IMR-90 (cell line): ENCODE data around the gene NMRK1. TPM values are rescaled to one million over a fixed set of nuclear protein-coding genes. Genes with fewer than 3 reads are reported as not detected.

Experiments used
- ATAC-seq: fragments of 200-7000 bp; cut with Tn5 transposase; 2 replicates; pipeline ENCODE4 v1.9.1; 2020; ENCODE audit warnings: low read depth, mild to moderate bottlenecking, moderate library complexity
- BruUV-seq: library from RNA; stranded (reverse); fragments of 400-500 nt; replicated peaks from 2 replicates; lab custom pipeline; 2021; lab: Mats Ljungman, UMichigan
- CTCF ChIA-PET: fragments of 300-600 bp; formaldehyde crosslinking; extraction: SDS; loops from one replicate; lab custom pipeline; 2021; ENCODE audit warnings: antibody characterized with exemption; lab: Yijun Ruan, JAX
- POLR2A ChIA-PET: fragments of 300-600 bp; sonication (Branson Sonifier 250); formaldehyde crosslinking; loops from one replicate; lab custom pipeline; 2022; ENCODE audit warnings: antibody characterized with exemption; ENCODE audit not compliant: unreplicated experiment; lab: Charles Lee
- DNase-seq: peaks from one replicate; pipeline ENCODE4 v3.0.0; 2013
- H2AFZ ChIP-seq: replicated peaks from 2 replicates; pipeline ENCODE3; 2013; ENCODE audit warnings: low read length, mild to moderate bottlenecking; ENCODE audit not compliant: poor library complexity
- H2AK5ac ChIP-seq: 2 replicates; pipeline ENCODE4 v1.6.1; 2013; ENCODE audit warnings: low read depth, low read length, inconsistent platforms
- H2AK9ac ChIP-seq: replicated peaks from 2 replicates; pipeline ENCODE3; 2013; ENCODE audit warnings: mild to moderate bottlenecking, low read depth, low read length, moderate library complexity; ENCODE audit not compliant: poor library complexity
- H2BK120ac ChIP-seq: 2 replicates; pipeline ENCODE4 v1.6.1; 2013; ENCODE audit warnings: low read depth, low read length, inconsistent platforms
- H2BK15ac ChIP-seq: 3 replicates; pipeline ENCODE4 v1.6.1; 2013; ENCODE audit warnings: low read depth, low read length, inconsistent platforms
- H2BK20ac ChIP-seq: 2 replicates; pipeline ENCODE4 v1.6.1; 2013; ENCODE audit warnings: low read depth, mild to moderate bottlenecking, inconsistent platforms, low read length, moderate library complexity
- H2BK5ac ChIP-seq: 2 replicates; pipeline ENCODE4 v1.6.1; 2013; ENCODE audit warnings: mild to moderate bottlenecking, low read depth, low read length, inconsistent platforms; ENCODE audit not compliant: poor library complexity, severe bottlenecking
- H3K14ac ChIP-seq: replicated peaks from 2 replicates; pipeline ENCODE4 v1.6.1; 2013; ENCODE audit warnings: low read depth, low read length, inconsistent platforms
- H3K18ac ChIP-seq: 2 replicates; pipeline ENCODE4 v1.6.1; 2013; ENCODE audit warnings: low read depth, low read length, control low read depth
- H3K23ac ChIP-seq: 2 replicates; pipeline ENCODE4 v1.6.1; 2013; ENCODE audit warnings: low read depth, low read length, inconsistent platforms
- H3K27ac ChIP-seq: 2 replicates; pipeline ENCODE4 v1.5.1; 2013; ENCODE audit warnings: mild to moderate bottlenecking, control low read depth, low read length; ENCODE audit not compliant: insufficient read depth
- H3K27me3 ChIP-seq: 2 replicates; pipeline ENCODE4 v1.6.1; 2013; ENCODE audit warnings: low read length; ENCODE audit not compliant: control insufficient read depth, insufficient read depth
- H3K36me3 ChIP-seq: 2 replicates; pipeline ENCODE4 v1.6.1; 2013; ENCODE audit warnings: low read length, mixed read lengths; ENCODE audit not compliant: control insufficient read depth, insufficient read depth
- H3K4ac ChIP-seq: 2 replicates; pipeline ENCODE4 v1.6.1; 2013; ENCODE audit warnings: low read depth, low read length, inconsistent platforms
- H3K4me1 ChIP-seq: 2 replicates; pipeline ENCODE4 v1.6.1; 2013; ENCODE audit warnings: low read length, mixed read lengths; ENCODE audit not compliant: control insufficient read depth, insufficient read depth
- H3K4me2 ChIP-seq: 2 replicates; pipeline ENCODE4 v1.6.1; 2013; ENCODE audit warnings: low read depth, mild to moderate bottlenecking, control low read depth, low read length, moderate library complexity
- H3K4me3 ChIP-seq: 2 replicates; pipeline ENCODE4 v1.5.1; 2013; ENCODE audit warnings: low read depth, mild to moderate bottlenecking, control low read depth, low read length, moderate library complexity; ENCODE audit not compliant: insufficient read depth
- H3K56ac ChIP-seq: 2 replicates; pipeline ENCODE4 v1.6.1; 2013; ENCODE audit warnings: low read length, inconsistent platforms; ENCODE audit not compliant: insufficient read depth; ENCODE audit errors: extremely low read depth
- H3K79me1 ChIP-seq, 2 experiments: 2 replicates each; pipeline ENCODE4 v1.6.1; 2013; ENCODE audit warnings: low read length in 2 of 2, inconsistent platforms in 1 of 2, low read depth in 1 of 2
- H3K9ac ChIP-seq: 2 replicates; pipeline ENCODE4 v1.6.1; 2013; ENCODE audit warnings: low read depth, low read length, control low read depth
- H3K9me1 ChIP-seq: 2 replicates; pipeline ENCODE4 v1.6.1; 2013; ENCODE audit warnings: low read length, inconsistent platforms; ENCODE audit not compliant: insufficient read depth
- H3K9me3 ChIP-seq: 2 replicates; pipeline ENCODE4 v1.6.1; 2013; ENCODE audit warnings: low read length; ENCODE audit not compliant: control insufficient read depth, insufficient read depth
- H4K20me1 ChIP-seq: 2 replicates; pipeline ENCODE4 v1.6.1; 2013; ENCODE audit warnings: low read length, inconsistent platforms; ENCODE audit not compliant: insufficient read depth
- H4K5ac ChIP-seq: 2 replicates; pipeline ENCODE4 v1.6.1; 2013; ENCODE audit warnings: mild to moderate bottlenecking, low read depth, low read length, control low read depth
- H4K8ac ChIP-seq, 2 experiments: 2 replicates each; pipeline ENCODE4 v1.6.1; 2013; ENCODE audit warnings: low read depth in 2 of 2, low read length in 2 of 2, control low read depth in 1 of 2, inconsistent platforms in 1 of 2
- H4K91ac ChIP-seq: 2 replicates; pipeline ENCODE4 v1.6.1; 2013; ENCODE audit warnings: low read depth, low read length, inconsistent platforms; ENCODE audit not compliant: insufficient read depth
- BHLHE40 ChIP-seq: fragments of 150-350 bp; IDR thresholded peaks from 2 replicates; pipeline ENCODE4 v1.6.1; 2016; ENCODE audit warnings: mild to moderate bottlenecking, low read depth, low read length
- CEBPB ChIP-seq: IDR thresholded peaks from 2 replicates; pipeline ENCODE4 v1.6.1; 2012; ENCODE audit warnings: low read depth, low read length, improper control_type of control experiment
- CHD1 ChIP-seq: IDR thresholded peaks from 2 replicates; pipeline ENCODE4 v1.6.1; 2012; ENCODE audit warnings: low read depth, low read length, improper control_type of control experiment
- CTCF ChIP-seq: conservative IDR thresholded peaks from 2 replicates; pipeline ENCODE4 v1.5.1; 2012; ENCODE audit warnings: mild to moderate bottlenecking, low read depth, low read length, improper control_type of control experiment
- ELK1 ChIP-seq: fragments of 150-350 bp; IDR thresholded peaks from 2 replicates; pipeline ENCODE4 v1.6.1; 2016; ENCODE audit warnings: low read depth, mild to moderate bottlenecking, low read length, moderate library complexity, borderline replicate concordance
- FOS ChIP-seq: fragments of 150-350 bp; IDR thresholded peaks from 2 replicates; pipeline ENCODE4 v1.6.1; 2016; ENCODE audit warnings: low read depth, low read length
- MAFK ChIP-seq: IDR thresholded peaks from 2 replicates; pipeline ENCODE4 v1.6.1; 2012; ENCODE audit warnings: low read depth, low read length, improper control_type of control experiment
- MAZ ChIP-seq: IDR thresholded peaks from 2 replicates; pipeline ENCODE4 v1.6.1; 2012; ENCODE audit warnings: low read depth, mild to moderate bottlenecking, low read length, improper control_type of control experiment, moderate library complexity, borderline replicate concordance
- MXI1 ChIP-seq: IDR thresholded peaks from 2 replicates; pipeline ENCODE4 v1.6.1; 2012; ENCODE audit warnings: low read depth, mild to moderate bottlenecking, low read length, moderate library complexity, borderline replicate concordance
- NFE2L2 ChIP-seq: fragments of 150-350 bp; IDR thresholded peaks from 2 replicates; pipeline ENCODE4 v1.6.1; 2016; ENCODE audit warnings: low read depth, mild to moderate bottlenecking, low read length
- POLR2A ChIP-seq: IDR thresholded peaks from 2 replicates; pipeline ENCODE4 v1.6.1; 2012; ENCODE audit warnings: mild to moderate bottlenecking, low read depth, low read length
- RAD21 ChIP-seq: IDR thresholded peaks from 2 replicates; pipeline ENCODE4 v1.6.1; 2012; ENCODE audit warnings: low read length, improper control_type of control experiment
- RCOR1 ChIP-seq: IDR thresholded peaks from 2 replicates; pipeline ENCODE4 v1.6.1; 2012; ENCODE audit warnings: mild to moderate bottlenecking, low read length, improper control_type of control experiment; ENCODE audit not compliant: insufficient replicate concordance
- RFX5 ChIP-seq: IDR thresholded peaks from 2 replicates; pipeline ENCODE4 v1.8.0; 2012; ENCODE audit warnings: low read depth, mild to moderate bottlenecking, low read length, moderate library complexity
- SMC3 ChIP-seq: fragments of 150-350 bp; IDR thresholded peaks from 2 replicates; pipeline ENCODE4 v1.6.1; 2016; ENCODE audit warnings: low read depth, mild to moderate bottlenecking, antibody characterized with exemption, low read length, moderate library complexity
- USF2 ChIP-seq: fragments of 150-350 bp; IDR thresholded peaks from 2 replicates; pipeline ENCODE4 v1.6.1; 2017; ENCODE audit warnings: mild to moderate bottlenecking, antibody characterized with exemption, low read length, low read depth
- WGBS, 2 experiments: methylation state at CpG; one replicate each; pipeline versions ENCODE4 v1.1.5 to v1.1.7; 2013; ENCODE audit warnings: missing lambda C conversion rate in 2 of 2; ENCODE audit not compliant: insufficient read length in 1 of 2; ENCODE audit errors: extremely low coverage in 2 of 2; 5-methylcytosine and 5-hydroxymethylcytosine counted together
- dilution Hi-C: fragments of 300-500 bp; cut with HindIII; formaldehyde crosslinking; loops from one replicate; pipeline ENCODE4 v1.14.3; 2018; ENCODE audit warnings: low sequenced_read_pairs; ENCODE audit not compliant: unreplicated experiment
- in situ Hi-C: fragments of 300-500 bp; cut with MboI; formaldehyde crosslinking; loops from 3 replicates; pipeline ENCODE4 v1.14.3; 2019; ENCODE audit warnings: low sequenced_read_pairs, inconsistent platforms, mixed read lengths
- intact Hi-C: fragments of 100-400 bp; cut with micrococcal nuclease; formaldehyde crosslinking; loops from 2 replicates; pipeline ENCODE4 v1.10.0; 2022
- polyA plus RNA-seq, 3 experiments: library from polyadenylated mRNA; depleted of rRNA; stranded (reverse); fragments of >200 nt; gene quantifications; 2 replicates each; pipeline ENCODE4 v1.2.3, GENCODE V29; 2012; ENCODE audit warnings: low replicate concordance in 1 of 3
- total RNA-seq: library from RNA; depleted of rRNA; stranded (reverse); fragments of >200 nt; gene quantifications from 2 replicates; pipeline ENCODE4 v1.2.3, GENCODE V29; 2012

NMRK1 gene
- total and polyA plus RNA-seq, 2 of the 4 experiments (the other 2 are of a cell fraction), result 5.7 to 5.9 TPM

DNA sequence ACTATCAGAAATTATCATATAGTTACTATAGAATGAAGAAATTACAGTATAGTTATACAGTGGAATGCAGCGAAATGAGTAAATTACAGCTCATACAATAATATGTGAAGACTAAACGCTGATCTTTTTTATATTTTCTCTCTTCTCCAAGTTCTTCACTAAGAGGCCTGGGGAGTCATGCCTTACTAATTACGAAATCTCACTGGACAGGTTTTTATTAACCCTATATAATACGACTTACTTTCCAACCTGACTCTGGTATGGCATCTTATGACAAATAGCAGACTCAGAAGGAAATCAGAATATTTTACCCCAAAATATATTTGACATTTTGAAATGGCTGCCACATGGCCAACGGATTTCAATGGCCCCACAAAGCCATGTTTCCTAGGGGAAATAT lies 68.9 kb downstream of the NMRK1 start:
- BruUV-seq, result no TSS peak

More for the DNA sequence above, 68.9 kb downstream of the NMRK1 start:
- Histone ChIP-seq H4K5ac (no peak overlapping the region), H3K27ac (no peak overlapping the region), H3K4ac (no peak overlapping the region), H2AK5ac (no peak overlapping the region), H2AK9ac (no peak overlapping the region), H2BK120ac (no peak overlapping the region), H3K14ac (no peak overlapping the region), H3K4me2 (no peak overlapping the region), H3K79me1 (peaks cover 27 to 30% of the 10 kb centered on the region in 2 experiments), H3K4me3 (no peak overlapping the region), H4K91ac (no peak overlapping the region), H3K36me3 (no peaks in the 10 kb centered on the region), H3K18ac (no peak overlapping the region), H3K9me1 (no peaks in the 10 kb centered on the region), H3K9ac (no peak overlapping the region), H4K8ac (no peak overlapping the region), H3K27me3 (no peaks in the 10 kb centered on the region), H2BK15ac (no peak overlapping the region), H3K56ac (no peak overlapping the region), H3K4me1 (no peaks in the 10 kb centered on the region), H3K23ac (no peak overlapping the region), H2BK5ac (no peak overlapping the region), H2AFZ (no peak overlapping the region), H4K20me1 (no peaks in the 10 kb centered on the region), H3K9me3 (no peaks in the 10 kb centered on the region), H2BK20ac (no peak overlapping the region)
- TF ChIP-seq MAFK (no peak), NFE2L2 (no peak), CEBPB (no peak), CTCF (no peak), RFX5 (no peak), USF2 (no peak), CHD1 (no peak), POLR2A (no peak), BHLHE40 (no peak), ELK1 (no peak), SMC3 (no peak), MAZ (no peak), MXI1 (no peak), FOS (no peak), RCOR1 (no peak), RAD21 (no peak)
- DNase-seq, result no peak
- ChIA-PET POLR2A (no interaction called here), CTCF (interaction anchor here (0.5 to 1.2 kb wide), 2 partner anchors 137 to 276 kb away, joined by 3 to 8 read pairs; no protein-coding TSS in a partner anchor)
- intact Hi-C loops, result no loop called here
- WGBS, 2 experiments, result 100% methylated on average over 1 of the region's 5 CpGs; no CpG with 5 or more reads in 1 of the 2 experiments
- dilution Hi-C loops, result no loop called here
- ATAC-seq, result no peak
- in situ Hi-C loops, result loop anchor here (5.0 kb wide), 1 partner anchor 58 kb away; no protein-coding TSS in a partner anchor
